ENCODE results near the gene ARL11.

DNA sequence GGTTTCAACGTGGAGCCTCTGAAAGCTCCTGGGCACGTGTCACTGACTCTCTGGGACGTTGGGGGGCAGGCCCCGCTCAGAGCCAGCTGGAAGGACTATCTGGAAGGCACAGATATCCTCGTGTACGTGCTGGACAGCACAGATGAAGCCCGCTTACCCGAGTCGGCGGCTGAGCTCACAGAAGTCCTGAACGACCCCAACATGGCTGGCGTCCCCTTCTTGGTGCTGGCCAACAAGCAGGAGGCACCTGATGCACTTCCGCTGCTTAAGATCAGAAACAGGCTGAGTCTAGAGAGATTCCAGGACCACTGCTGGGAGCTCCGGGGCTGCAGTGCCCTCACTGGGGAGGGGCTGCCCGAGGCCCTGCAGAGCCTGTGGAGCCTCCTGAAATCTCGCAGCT, 2.3 kb downstream of the ARL11 start:
- TF ChIP-seq, protein P1, sequence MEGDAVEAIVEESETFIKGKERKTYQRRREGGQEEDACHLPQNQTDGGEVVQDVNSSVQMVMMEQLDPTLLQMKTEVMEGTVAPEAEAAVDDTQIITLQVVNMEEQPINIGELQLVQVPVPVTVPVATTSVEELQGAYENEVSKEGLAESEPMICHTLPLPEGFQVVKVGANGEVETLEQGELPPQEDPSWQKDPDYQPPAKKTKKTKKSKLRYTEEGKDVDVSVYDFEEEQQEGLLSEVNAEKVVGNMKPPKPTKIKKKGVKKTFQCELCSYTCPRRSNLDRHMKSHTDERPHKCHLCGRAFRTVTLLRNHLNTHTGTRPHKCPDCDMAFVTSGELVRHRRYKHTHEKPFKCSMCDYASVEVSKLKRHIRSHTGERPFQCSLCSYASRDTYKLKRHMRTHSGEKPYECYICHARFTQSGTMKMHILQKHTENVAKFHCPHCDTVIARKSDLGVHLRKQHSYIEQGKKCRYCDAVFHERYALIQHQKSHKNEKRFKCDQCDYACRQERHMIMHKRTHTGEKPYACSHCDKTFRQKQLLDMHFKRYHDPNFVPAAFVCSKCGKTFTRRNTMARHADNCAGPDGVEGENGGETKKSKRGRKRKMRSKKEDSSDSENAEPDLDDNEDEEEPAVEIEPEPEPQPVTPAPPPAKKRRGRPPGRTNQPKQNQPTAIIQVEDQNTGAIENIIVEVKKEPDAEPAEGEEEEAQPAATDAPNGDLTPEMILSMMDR (IDR thresholded peaks at IDR 0.05; ENCODE audit: low read depth, low read length): no peak
- no peak for TF ChIP-seq EZH2phosphoT487 (IDR thresholded peaks at IDR 0.05; ENCODE audit: low read depth)

Data from OCI-LY3 (cell line).